H9 (cell line): ENCODE results near the gene XXYLT1. TPM values are rescaled to one million over a fixed set of nuclear protein-coding genes. Genes with fewer than 3 reads are reported as not detected.

Source experiments
- DNase-seq: peaks from one replicate; pipeline ENCODE4 v3.0.0-alpha.2; 2017
- H2AFZ ChIP-seq: one replicate; pipeline ENCODE4 v1.6.1; 2013; ENCODE audit warnings: mild to moderate bottlenecking, low read length, control low read depth, moderate library complexity
- H2AK5ac ChIP-seq: 2 replicates; pipeline ENCODE4 v1.6.1; 2013; ENCODE audit warnings: low read length, control low read depth, mixed read lengths; ENCODE audit not compliant: insufficient read length
- H2BK120ac ChIP-seq: one replicate; pipeline ENCODE4 v1.6.1; 2013; ENCODE audit warnings: low read depth, mild to moderate bottlenecking, low read length, control low read depth, inconsistent platforms; ENCODE audit not compliant: poor library complexity, severe bottlenecking
- H2BK12ac ChIP-seq: 2 replicates; pipeline ENCODE4 v1.6.1; 2013; ENCODE audit warnings: low read length, control low read depth, mixed read lengths, low read depth; ENCODE audit not compliant: insufficient read length
- H2BK15ac ChIP-seq: 2 replicates; pipeline ENCODE4 v1.6.1; 2013; ENCODE audit warnings: low read depth, low read length, control low read depth
- H2BK20ac ChIP-seq: one replicate; pipeline ENCODE4 v1.6.1; 2013; ENCODE audit warnings: low read depth, mild to moderate bottlenecking, low read length, control low read depth, inconsistent platforms; ENCODE audit not compliant: poor library complexity, severe bottlenecking
- H2BK5ac ChIP-seq: 2 replicates; pipeline ENCODE4 v1.6.1; 2013; ENCODE audit warnings: low read length, control low read depth, mixed read lengths; ENCODE audit not compliant: insufficient read length
- H3K14ac ChIP-seq: 2 replicates; pipeline ENCODE4 v1.6.1; 2013; ENCODE audit warnings: low read length, control low read depth; ENCODE audit not compliant: insufficient read depth
- H3K18ac ChIP-seq: 2 replicates; pipeline ENCODE4 v1.6.1; 2013; ENCODE audit warnings: low read depth, mild to moderate bottlenecking, mixed read lengths, low read length, control low read depth; ENCODE audit not compliant: insufficient read length
- H3K23ac ChIP-seq: 2 replicates; pipeline ENCODE4 v1.6.1; 2013; ENCODE audit warnings: low read length, control low read depth, mixed read lengths, low read depth; ENCODE audit not compliant: insufficient read length
- H3K23me2 ChIP-seq: 2 replicates; pipeline ENCODE4 v1.6.1; 2013; ENCODE audit warnings: low read depth, mild to moderate bottlenecking, mixed read lengths, low read length, control low read depth; ENCODE audit not compliant: insufficient read length, poor library complexity, severe bottlenecking
- H3K27ac ChIP-seq: 2 replicates; pipeline ENCODE4 v1.5.1; 2013; ENCODE audit warnings: low read length, control low read depth, mixed read lengths, low read depth; ENCODE audit not compliant: insufficient read length
- H3K27me3 ChIP-seq: 2 replicates; pipeline ENCODE4 v1.6.1; 2013; ENCODE audit warnings: low read length, control low read depth, inconsistent platforms; ENCODE audit not compliant: insufficient read depth
- H3K4ac ChIP-seq: 2 replicates; pipeline ENCODE4 v1.6.1; 2013; ENCODE audit warnings: low read depth, mild to moderate bottlenecking, control low read depth, inconsistent platforms, low read length, moderate library complexity
- H3K4me1 ChIP-seq: 2 replicates; pipeline ENCODE4 v1.6.1; 2013; ENCODE audit warnings: low read length, control low read depth, inconsistent platforms; ENCODE audit not compliant: insufficient read depth
- H3K4me2 ChIP-seq: 2 replicates; pipeline ENCODE4 v1.6.1; 2013; ENCODE audit warnings: low read length, control low read depth, mixed read lengths; ENCODE audit not compliant: insufficient read length, insufficient read depth
- H3K56ac ChIP-seq: 2 replicates; pipeline ENCODE4 v1.6.1; 2013; ENCODE audit warnings: low read depth, mild to moderate bottlenecking, mixed read lengths, low read length, control low read depth; ENCODE audit not compliant: insufficient read length
- H3K79me1 ChIP-seq: 2 replicates; pipeline ENCODE4 v1.6.1; 2013; ENCODE audit warnings: low read depth, mild to moderate bottlenecking, moderate library complexity, low read length, control low read depth, inconsistent platforms; ENCODE audit not compliant: insufficient read depth, poor library complexity, severe bottlenecking
- H3K79me2 ChIP-seq: 2 replicates; pipeline ENCODE4 v1.6.1; 2013; ENCODE audit warnings: low read length, control low read depth, inconsistent platforms; ENCODE audit not compliant: insufficient read depth
- H3K9ac ChIP-seq: 2 replicates; pipeline ENCODE4 v1.6.1; 2013; ENCODE audit warnings: low read length, control low read depth, mixed read lengths; ENCODE audit not compliant: insufficient read length; ENCODE audit errors: extremely low read depth
- H3K9me3 ChIP-seq: one replicate; pipeline ENCODE4 v1.6.1; 2013; ENCODE audit warnings: low read depth, low read length, inconsistent platforms; ENCODE audit not compliant: control insufficient read depth
- H3T11ph ChIP-seq: one replicate; pipeline ENCODE4 v1.6.1; 2013; ENCODE audit warnings: mild to moderate bottlenecking, low read length, control low read depth, inconsistent platforms
- H4K20me1 ChIP-seq: one replicate; pipeline ENCODE4 v1.6.1; 2013; ENCODE audit not compliant: control insufficient read depth, insufficient read length, insufficient read depth
- H4K5ac ChIP-seq: 2 replicates; pipeline ENCODE4 v1.6.1; 2013; ENCODE audit warnings: low read depth, mild to moderate bottlenecking, mixed read lengths, low read length, control low read depth; ENCODE audit not compliant: insufficient read length
- H4K8ac ChIP-seq: replicated peaks from 2 replicates; pipeline ENCODE4 v1.6.1; 2013; ENCODE audit warnings: low read length, control low read depth, mixed read lengths, low read depth; ENCODE audit not compliant: insufficient read length
- H4K91ac ChIP-seq: 2 replicates; pipeline ENCODE4 v1.6.1; 2013; ENCODE audit warnings: low read depth, mild to moderate bottlenecking, moderate library complexity, mixed read lengths, low read length, control low read depth; ENCODE audit not compliant: insufficient read length
- H3K27ac Mint-ChIP-seq, 3 experiments: 2 replicates in 2 of 3; 3 replicates in 1 of 3; pipeline ENCODE4 v1.8.0; 2020 to 2021; ENCODE audit warnings: mixed read lengths in 3 of 3, mild to moderate bottlenecking in 1 of 3, moderate library complexity in 1 of 3
- H3K27me3 Mint-ChIP-seq: 2 replicates; pipeline ENCODE4 v1.8.0; 2021; ENCODE audit warnings: low read depth, mild to moderate bottlenecking, moderate library complexity, mixed read lengths
- H3K36me3 Mint-ChIP-seq, 3 experiments: 2 replicates in 2 of 3; 3 replicates in 1 of 3; pipeline ENCODE4 v1.8.0; 2020 to 2021; ENCODE audit warnings: low read depth in 3 of 3, mixed read lengths in 3 of 3; ENCODE audit not compliant: insufficient read depth in 1 of 3
- H3K4me1 Mint-ChIP-seq, 2 experiments: 2 replicates each; pipeline ENCODE4 v1.8.0; 2020; ENCODE audit warnings: mixed read lengths in 2 of 2
- H3K4me3 Mint-ChIP-seq, 2 experiments: 2 replicates in 1 of 2; 3 replicates in 1 of 2; pipeline ENCODE4 v1.8.0; 2020 to 2021; ENCODE audit warnings: mild to moderate bottlenecking in 2 of 2, mixed read lengths in 2 of 2, moderate library complexity in 1 of 2
- H3K9me3 Mint-ChIP-seq, 2 experiments: 2 replicates in 1 of 2; 3 replicates in 1 of 2; pipeline ENCODE4 v1.8.0; 2020; ENCODE audit warnings: mild to moderate bottlenecking in 2 of 2, mixed read lengths in 2 of 2, moderate library complexity in 1 of 2
- WGBS: extraction: QIAGEN DNeasy Blood & Tissue Kit; methylation state at CpG from one replicate; pipeline ENCODE4 v1.1.7; 2013; ENCODE audit warnings: missing lambda C conversion rate, low lambda C conversion rate, mixed read lengths; ENCODE audit not compliant: insufficient read length; ENCODE audit errors: extremely low coverage; 5-methylcytosine and 5-hydroxymethylcytosine counted together
- total RNA-seq: library from RNA; stranded (reverse); gene quantifications from 2 replicates; pipeline ENCODE4 v1.2.1, GENCODE V29; 2021
- TF ChIP-seq, protein P1 (sequence below): fragments of 200-600 bp; sonication (generic); conservative IDR thresholded peaks from 3 replicates; pipeline ENCODE4 v1.8.0; 2021; ENCODE audit warnings: antibody characterized with exemption, mild to moderate bottlenecking

The XXYLT1 gene
- total RNA-seq, 1 experiment from 2014 or later = 22.7 TPM

DNA sequence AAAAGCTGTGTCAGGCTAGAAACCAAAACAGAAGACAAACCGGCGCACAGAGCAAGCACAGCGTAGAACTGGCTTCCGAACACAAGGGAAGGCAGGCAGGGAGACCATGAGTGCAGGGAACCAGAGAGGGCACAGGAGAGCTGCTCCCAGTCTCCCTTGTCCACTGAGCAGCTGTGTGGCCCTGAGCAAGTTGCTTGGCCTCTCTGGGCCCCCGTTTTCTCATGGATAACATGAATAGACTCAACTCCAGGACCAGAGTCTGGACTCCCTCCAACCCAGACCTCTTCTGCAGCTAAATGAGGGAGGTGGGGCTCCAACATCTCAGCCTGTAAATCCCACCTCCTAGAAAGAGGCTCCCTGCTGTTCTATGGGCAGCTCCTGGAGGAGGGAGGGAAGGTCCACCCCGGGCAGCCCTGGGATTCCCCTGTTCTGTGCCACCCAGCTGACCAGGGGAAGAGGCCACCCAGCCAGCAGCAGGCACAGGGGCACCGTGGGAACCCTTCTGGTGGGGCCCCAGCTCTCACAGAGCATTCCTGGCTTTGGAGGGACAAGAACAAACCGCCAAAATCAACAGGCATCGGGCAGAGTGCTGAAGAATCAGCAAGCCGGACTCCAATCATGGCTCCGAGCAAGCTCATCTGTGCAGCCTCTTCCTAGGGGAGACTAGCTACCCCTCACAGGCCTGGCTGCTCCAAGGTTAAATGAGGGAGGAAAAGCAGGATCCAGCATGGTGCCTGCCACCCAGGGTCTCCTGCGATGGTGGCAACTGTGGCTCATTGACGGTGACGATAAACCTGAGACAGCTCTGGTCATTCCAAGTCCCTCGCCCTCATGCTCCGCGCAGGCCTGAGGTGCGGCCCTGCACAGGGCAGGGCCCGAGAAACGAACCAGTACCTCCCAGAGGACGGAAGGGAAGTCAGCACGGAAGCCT, 15.1 kb downstream of the XXYLT1 start:
- no peaks in the 10 kb centered on the region for H3K9me3 ChIP-seq
- H2AK5ac ChIP-seq = no peak overlapping the region
- H3K9me3 Mint-ChIP-seq = no peaks in the 10 kb centered on the region
- no peak overlapping the region for H4K8ac ChIP-seq
- no peak overlapping the region for H3K56ac ChIP-seq
- H2BK12ac ChIP-seq = no peak overlapping the region
- no peak overlapping the region for H3K23ac ChIP-seq
- peaks cover 6% of the 10 kb centered on the region for H3K4me1 ChIP-seq
- H3K79me2 ChIP-seq = peaks cover 13% of the 10 kb centered on the region; the same call in 1 of the 2 replicates
- H3T11ph ChIP-seq = no peak overlapping the region
- no peaks in the 10 kb centered on the region for H3K79me1 ChIP-seq
- peaks cover 2% of the 10 kb centered on the region for H4K20me1 ChIP-seq
- no peak overlapping the region for H2AFZ ChIP-seq
- peaks cover 49 to 63% of the 10 kb centered on the region in 2 experiments for H3K4me1 Mint-ChIP-seq
- H4K91ac ChIP-seq = no peak overlapping the region
- no peak overlapping the region for H3K4ac ChIP-seq
- no peak overlapping the region for H2BK20ac ChIP-seq
- peaks cover 9% of the 10 kb centered on the region for H3K23me2 ChIP-seq
- no peak overlapping the region for H3K9ac ChIP-seq
- WGBS = no CpG with 5 or more reads among the region's 22 CpGs
- H3K18ac ChIP-seq = no peak overlapping the region
- no peak overlapping the region for H4K5ac ChIP-seq
- no peak overlapping the region for H2BK15ac ChIP-seq
- H3K27me3 Mint-ChIP-seq = no peaks in the 10 kb centered on the region
- DNase-seq = no peak
- no peak overlapping the region for H3K14ac ChIP-seq
- H2BK5ac ChIP-seq = no peak overlapping the region
- peak overlapping the region; percentile 9 to 93 (median 72); a peak in 4 of 7 replicates for H3K27ac Mint-ChIP-seq
- no peak overlapping the region for H3K4me2 ChIP-seq
- H3K27ac ChIP-seq = no peak overlapping the region
- TF ChIP-seq, protein P1, sequence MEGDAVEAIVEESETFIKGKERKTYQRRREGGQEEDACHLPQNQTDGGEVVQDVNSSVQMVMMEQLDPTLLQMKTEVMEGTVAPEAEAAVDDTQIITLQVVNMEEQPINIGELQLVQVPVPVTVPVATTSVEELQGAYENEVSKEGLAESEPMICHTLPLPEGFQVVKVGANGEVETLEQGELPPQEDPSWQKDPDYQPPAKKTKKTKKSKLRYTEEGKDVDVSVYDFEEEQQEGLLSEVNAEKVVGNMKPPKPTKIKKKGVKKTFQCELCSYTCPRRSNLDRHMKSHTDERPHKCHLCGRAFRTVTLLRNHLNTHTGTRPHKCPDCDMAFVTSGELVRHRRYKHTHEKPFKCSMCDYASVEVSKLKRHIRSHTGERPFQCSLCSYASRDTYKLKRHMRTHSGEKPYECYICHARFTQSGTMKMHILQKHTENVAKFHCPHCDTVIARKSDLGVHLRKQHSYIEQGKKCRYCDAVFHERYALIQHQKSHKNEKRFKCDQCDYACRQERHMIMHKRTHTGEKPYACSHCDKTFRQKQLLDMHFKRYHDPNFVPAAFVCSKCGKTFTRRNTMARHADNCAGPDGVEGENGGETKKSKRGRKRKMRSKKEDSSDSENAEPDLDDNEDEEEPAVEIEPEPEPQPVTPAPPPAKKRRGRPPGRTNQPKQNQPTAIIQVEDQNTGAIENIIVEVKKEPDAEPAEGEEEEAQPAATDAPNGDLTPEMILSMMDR = no peak
- H3K4me3 Mint-ChIP-seq = no peak overlapping the region
- H3K36me3 Mint-ChIP-seq = 0 out of 7 replicates have a peak, but pooled peaks cover 0 to 2% (median 0%) of the 10 kb centered on the region in 3 experiments
- H3K27me3 ChIP-seq = no peaks in the 10 kb centered on the region
- no peak overlapping the region for H2BK120ac ChIP-seq
